DND-41 (cell line): ENCODE results near the gene KCNQ5.

Experiments used
- ATAC-seq: fragments of 200-7000 bp; cut with Tn5 transposase; 3 replicates; pipeline ENCODE4 v1.9.1; 2021; ENCODE audit warnings: low read depth; ENCODE audit not compliant: insufficient read depth
- DNase-seq: peaks from one replicate; pipeline ENCODE4 v3.0.0-alpha.2; 2020
- H2AFZ ChIP-seq: 2 replicates; pipeline ENCODE4 v1.6.0; 2012; ENCODE audit warnings: low read depth, low read length
- H3K27ac ChIP-seq: 2 replicates; pipeline ENCODE4 v1.5.1; 2012; ENCODE audit warnings: low read length, inconsistent platforms
- H3K27me3 ChIP-seq: fragments of 200-600 bp; sonication (generic); 2 replicates; pipeline ENCODE4 v1.6.0; 2012; ENCODE audit warnings: low read length, mild to moderate bottlenecking, inconsistent platforms; ENCODE audit not compliant: insufficient read depth, poor library complexity
- H3K36me3 ChIP-seq: 2 replicates; pipeline ENCODE4 v1.5.1; 2012; ENCODE audit warnings: low read length, inconsistent platforms; ENCODE audit not compliant: insufficient read depth
- H3K4me1 ChIP-seq: 2 replicates; pipeline ENCODE4 v1.5.1; 2012; ENCODE audit warnings: mild to moderate bottlenecking, low read length; ENCODE audit not compliant: insufficient read depth
- H3K4me2 ChIP-seq: 2 replicates; pipeline ENCODE4 v1.6.0; 2012; ENCODE audit warnings: mild to moderate bottlenecking, moderate library complexity, low read length, inconsistent platforms; ENCODE audit not compliant: insufficient read depth
- H3K4me3 ChIP-seq, 2 experiments: fragments of 200-600 bp in 1 of 2; shearing (Covaris generic) in 1 of 2; 2 replicates each; pipeline ENCODE4 v1.5.1; 2012 to 2016; ENCODE audit warnings: inconsistent platforms in 2 of 2, low read length in 2 of 2, mild to moderate bottlenecking in 2 of 2, low read depth in 1 of 2, moderate library complexity in 1 of 2
- H3K79me2 ChIP-seq: 2 replicates; pipeline ENCODE4 v1.6.0; 2012; ENCODE audit warnings: low read length, inconsistent platforms; ENCODE audit not compliant: insufficient read depth
- H3K9ac ChIP-seq: 2 replicates; pipeline ENCODE4 v1.6.0; 2012; ENCODE audit warnings: low read depth, mild to moderate bottlenecking, inconsistent platforms, low read length, moderate library complexity
- H3K9me3 ChIP-seq: 2 replicates; pipeline ENCODE4 v1.5.1; 2012; ENCODE audit warnings: low read length, moderate library complexity, mild to moderate bottlenecking, inconsistent platforms; ENCODE audit not compliant: insufficient read depth, severe bottlenecking
- H4K20me1 ChIP-seq: 2 replicates; pipeline ENCODE4 v1.6.0; 2012; ENCODE audit warnings: low read length; ENCODE audit not compliant: insufficient read depth
- EZH2 ChIP-seq: IDR thresholded peaks from 3 replicates; pipeline ENCODE4 v1.6.1; 2012; ENCODE audit warnings: borderline replicate concordance, low read depth, mild to moderate bottlenecking, moderate library complexity, low read length, inconsistent platforms; ENCODE audit not compliant: severe bottlenecking
- TF ChIP-seq, protein P1 (sequence below): IDR thresholded peaks from 2 replicates; pipeline ENCODE4 v1.5.1; 2012; ENCODE audit warnings: borderline replicate concordance, low read length, moderate library complexity, mild to moderate bottlenecking; ENCODE audit not compliant: poor library complexity, severe bottlenecking; ENCODE audit errors: extremely low read depth

KCNQ5 gene

DNA sequence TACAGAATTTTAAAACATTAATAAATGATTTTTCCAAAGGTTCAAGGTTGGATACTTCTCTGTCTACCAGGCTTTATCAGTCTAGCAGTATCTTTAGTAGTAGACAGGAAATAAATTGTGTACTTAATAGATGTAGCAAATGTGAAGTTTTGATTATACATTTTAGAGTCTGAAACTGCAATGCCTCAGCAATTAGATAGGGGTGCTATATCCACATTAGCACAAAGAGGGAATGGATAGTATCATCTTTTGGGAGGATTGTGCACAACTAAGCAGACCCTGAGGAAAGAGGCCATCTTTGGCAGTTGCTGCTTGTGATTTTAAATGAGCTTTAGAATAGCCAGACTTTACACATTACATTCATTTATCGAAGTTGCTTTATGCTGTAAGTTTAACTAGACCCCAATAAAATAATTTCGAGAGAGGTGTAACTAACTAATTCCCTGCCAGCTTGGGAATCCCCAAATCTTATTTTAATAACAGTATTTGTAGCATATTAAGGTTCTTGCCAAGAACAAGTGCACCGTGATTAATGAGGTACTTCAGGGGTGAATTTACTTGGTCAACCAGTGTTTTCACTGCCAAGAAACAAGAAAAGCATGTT, 2.8 kb downstream of the KCNQ5 start:
- Histone ChIP-seq H3K9me3 (no peaks in the 10 kb centered on the region), H3K4me2 (peak overlapping the region; percentile 67; the same call in 1 of the 2 replicates), H3K27ac (no peak overlapping the region), H3K27me3 (no peaks in the 10 kb centered on the region), H3K36me3 (no peaks in the 10 kb centered on the region), H3K4me1 (peaks cover 49% of the 10 kb centered on the region), H4K20me1 (peaks cover 9% of the 10 kb centered on the region; the same call in 1 of the 2 replicates), H2AFZ (no peak overlapping the region), H3K4me3 (no peak overlapping the region; a peak in 1 of 4 replicates), H3K9ac (no peak overlapping the region), H3K79me2 (peaks cover 49% of the 10 kb centered on the region)
- DNase-seq (no peak), ATAC-seq (0 out of 3 replicates have a peak, but pooled peaks have one; percentile 20)
- no peak for TF ChIP-seq EZH2
- TF ChIP-seq, protein P1, sequence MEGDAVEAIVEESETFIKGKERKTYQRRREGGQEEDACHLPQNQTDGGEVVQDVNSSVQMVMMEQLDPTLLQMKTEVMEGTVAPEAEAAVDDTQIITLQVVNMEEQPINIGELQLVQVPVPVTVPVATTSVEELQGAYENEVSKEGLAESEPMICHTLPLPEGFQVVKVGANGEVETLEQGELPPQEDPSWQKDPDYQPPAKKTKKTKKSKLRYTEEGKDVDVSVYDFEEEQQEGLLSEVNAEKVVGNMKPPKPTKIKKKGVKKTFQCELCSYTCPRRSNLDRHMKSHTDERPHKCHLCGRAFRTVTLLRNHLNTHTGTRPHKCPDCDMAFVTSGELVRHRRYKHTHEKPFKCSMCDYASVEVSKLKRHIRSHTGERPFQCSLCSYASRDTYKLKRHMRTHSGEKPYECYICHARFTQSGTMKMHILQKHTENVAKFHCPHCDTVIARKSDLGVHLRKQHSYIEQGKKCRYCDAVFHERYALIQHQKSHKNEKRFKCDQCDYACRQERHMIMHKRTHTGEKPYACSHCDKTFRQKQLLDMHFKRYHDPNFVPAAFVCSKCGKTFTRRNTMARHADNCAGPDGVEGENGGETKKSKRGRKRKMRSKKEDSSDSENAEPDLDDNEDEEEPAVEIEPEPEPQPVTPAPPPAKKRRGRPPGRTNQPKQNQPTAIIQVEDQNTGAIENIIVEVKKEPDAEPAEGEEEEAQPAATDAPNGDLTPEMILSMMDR: peak; percentile 78

DNA sequence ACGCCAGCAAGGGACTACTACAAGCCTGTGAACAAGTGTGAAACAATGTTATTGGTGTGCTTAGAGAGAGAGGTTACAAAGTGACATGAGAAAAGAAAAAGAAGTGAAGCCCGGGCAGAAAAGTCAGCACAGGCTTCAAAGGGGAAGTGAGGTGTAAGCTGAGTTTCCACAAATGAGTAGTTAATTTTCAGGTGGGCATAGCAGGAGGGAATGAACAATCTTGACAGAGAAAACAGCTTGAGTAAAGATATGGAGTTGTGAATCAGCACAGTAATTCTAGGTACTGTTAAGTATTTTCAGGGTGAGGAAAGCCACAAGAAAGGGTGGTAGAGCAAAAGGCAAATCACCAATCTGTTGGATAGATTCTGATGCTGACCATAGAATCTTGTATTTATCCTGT, 4.3 kb downstream of the KCNQ5 start:
- TF ChIP-seq, protein P1: no peak
- TF ChIP-seq EZH2: no peak
- H3K9ac ChIP-seq: no peak overlapping the region
- ATAC-seq (no peak), DNase-seq (no peak)
- peaks cover 35% of the 10 kb centered on the region for H3K4me1 ChIP-seq
- no peaks in the 10 kb centered on the region for H3K27me3 ChIP-seq
- peaks cover 9% of the 10 kb centered on the region; the same call in 1 of the 2 replicates for H4K20me1 ChIP-seq
- peaks cover 56% of the 10 kb centered on the region for H3K79me2 ChIP-seq
- no peaks in the 10 kb centered on the region for H3K9me3 ChIP-seq
- H3K4me2 ChIP-seq: no peak overlapping the region
- no peak overlapping the region for H3K4me3 ChIP-seq
- no peaks in the 10 kb centered on the region for H3K36me3 ChIP-seq
- H3K27ac ChIP-seq: no peak overlapping the region
- H2AFZ ChIP-seq: no peak overlapping the region

DNA sequence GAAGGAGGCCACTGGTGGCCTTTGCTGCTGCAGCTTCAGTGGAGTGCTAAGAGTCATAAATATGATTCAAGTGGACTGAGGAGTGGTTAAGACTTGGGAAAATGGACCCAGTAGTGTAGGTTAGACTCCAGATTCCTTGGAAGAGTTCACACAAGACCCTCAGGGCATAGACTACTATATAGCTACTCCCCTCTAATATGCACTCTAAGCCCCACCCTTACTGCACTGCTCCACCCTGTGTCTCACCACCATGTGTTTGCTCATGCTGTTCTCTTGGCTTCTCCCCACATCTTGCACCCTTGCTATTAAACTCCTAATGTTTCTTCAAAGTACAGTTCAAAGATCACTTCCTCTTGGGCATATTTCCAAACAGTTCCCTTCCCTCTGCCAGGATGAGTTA, 5.7 kb downstream of the KCNQ5 start:
- no peak for ATAC-seq

More for the DNA sequence above, 5.7 kb downstream of the KCNQ5 start:
- DNase-seq: no peak
- H2AFZ ChIP-seq: no peak overlapping the region
- no peaks in the 10 kb centered on the region for H3K27me3 ChIP-seq
- TF ChIP-seq, protein P1: no peak
- no peak for TF ChIP-seq EZH2
- H3K79me2 ChIP-seq: peaks cover 60% of the 10 kb centered on the region
- H4K20me1 ChIP-seq: peaks cover 9% of the 10 kb centered on the region; the same call in 1 of the 2 replicates
- H3K9ac ChIP-seq: no peak overlapping the region
- no peak overlapping the region for H3K27ac ChIP-seq
- H3K4me3 ChIP-seq: no peak overlapping the region
- H3K4me1 ChIP-seq: peaks cover 27% of the 10 kb centered on the region; the same call in 1 of the 2 replicates
- H3K36me3 ChIP-seq: no peaks in the 10 kb centered on the region
- H3K4me2 ChIP-seq: no peak overlapping the region
- no peaks in the 10 kb centered on the region for H3K9me3 ChIP-seq
